ENCODE results near the gene TMEM100.
"Not testable (repeated sequence)": the region's sequence is repeated elsewhere in the genome, so short reads cannot be mapped to it uniquely, and the experiment has no call there.

The TMEM100 gene

DNA sequence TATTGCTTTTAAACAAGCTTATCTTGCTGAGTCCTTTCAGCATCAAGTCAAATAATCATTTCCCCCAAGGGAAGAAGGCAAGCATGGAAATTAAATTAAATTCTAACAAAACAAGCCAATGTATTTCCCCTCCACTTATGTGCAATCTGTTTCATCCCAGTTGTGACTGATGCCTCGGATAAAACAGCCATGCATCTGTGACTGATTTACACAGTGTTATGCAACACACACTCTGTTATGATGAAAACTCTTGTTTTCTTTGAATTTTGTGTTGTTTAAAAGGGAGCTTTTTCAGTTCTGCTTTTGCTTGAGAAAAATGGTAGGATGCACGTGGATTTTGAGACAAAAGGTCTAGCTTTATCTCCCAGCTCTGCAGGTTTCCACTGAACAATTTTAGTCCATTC is 32.6 kb downstream of the TMEM100 start:
- H3K4me3 ChIP-seq (ENCODE audit: low read depth, low read length) = no peak overlapping the region

DNA sequence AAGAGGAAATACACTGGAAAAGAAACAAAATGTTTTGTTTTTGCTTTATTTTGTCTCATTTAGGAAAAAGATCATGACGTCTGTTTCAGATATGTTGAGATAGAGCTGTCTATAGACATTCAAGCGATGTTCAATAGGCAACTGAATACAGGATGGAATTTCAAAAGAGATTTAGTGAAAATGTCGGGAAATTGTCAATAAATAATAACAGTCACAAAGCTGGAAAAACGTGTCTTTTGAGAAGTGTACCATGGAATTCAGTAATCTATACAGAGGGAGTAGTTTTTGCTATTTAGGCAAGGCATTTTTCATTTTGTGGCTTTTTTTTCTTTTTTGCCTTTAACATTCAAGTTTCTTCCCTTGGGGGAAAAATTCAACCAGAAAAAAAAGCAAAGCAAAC is 33.0 kb downstream of the TMEM100 start:
- H3K4me3 ChIP-seq (ENCODE audit: low read depth, low read length) = no peak overlapping the region

DNA sequence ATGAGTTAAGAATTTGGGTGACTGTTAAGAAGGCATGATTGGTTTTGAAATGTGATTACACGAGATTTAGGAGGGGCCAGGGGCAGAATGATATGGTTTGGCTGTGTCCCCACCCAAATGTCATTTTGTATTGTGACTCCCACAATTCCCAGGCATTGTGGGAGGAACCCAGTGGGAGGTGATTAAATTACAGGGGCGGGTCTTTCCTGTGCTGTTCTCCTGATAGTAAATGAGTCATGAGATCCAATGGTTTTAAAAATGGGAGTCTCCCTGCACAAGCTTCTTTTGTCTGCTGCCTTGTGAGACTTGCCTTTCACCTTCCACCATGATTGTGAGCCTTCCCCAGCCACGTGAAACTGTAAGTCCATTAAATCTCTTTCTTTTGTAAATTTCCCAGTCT is 34.6 kb downstream of the TMEM100 start:
- H3K4me3 ChIP-seq (ENCODE audit: low read depth, low read length) = no peak overlapping the region

DNA sequence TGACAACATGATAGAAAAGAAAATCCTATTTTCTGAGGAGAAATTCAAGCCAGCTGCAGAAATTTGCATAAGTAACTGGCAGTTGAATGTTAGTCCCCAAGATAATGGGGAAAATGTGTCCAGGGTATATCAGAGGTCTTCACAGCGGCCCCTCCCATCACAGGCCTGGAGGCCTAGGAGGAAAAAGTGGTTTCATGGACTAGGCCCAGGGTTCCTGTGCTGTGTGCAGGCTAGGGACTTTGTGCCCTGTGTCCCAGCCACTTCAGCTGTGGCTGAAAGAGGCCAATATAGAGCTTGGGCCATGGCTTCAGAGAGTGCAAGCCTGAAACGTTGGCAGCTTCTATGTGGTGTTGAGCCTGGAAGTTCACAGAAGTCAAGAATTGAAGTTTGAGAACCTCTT is 35.6 kb downstream of the TMEM100 start:
- no peak overlapping the region for H3K4me3 ChIP-seq (ENCODE audit: low read depth, low read length)

DNA sequence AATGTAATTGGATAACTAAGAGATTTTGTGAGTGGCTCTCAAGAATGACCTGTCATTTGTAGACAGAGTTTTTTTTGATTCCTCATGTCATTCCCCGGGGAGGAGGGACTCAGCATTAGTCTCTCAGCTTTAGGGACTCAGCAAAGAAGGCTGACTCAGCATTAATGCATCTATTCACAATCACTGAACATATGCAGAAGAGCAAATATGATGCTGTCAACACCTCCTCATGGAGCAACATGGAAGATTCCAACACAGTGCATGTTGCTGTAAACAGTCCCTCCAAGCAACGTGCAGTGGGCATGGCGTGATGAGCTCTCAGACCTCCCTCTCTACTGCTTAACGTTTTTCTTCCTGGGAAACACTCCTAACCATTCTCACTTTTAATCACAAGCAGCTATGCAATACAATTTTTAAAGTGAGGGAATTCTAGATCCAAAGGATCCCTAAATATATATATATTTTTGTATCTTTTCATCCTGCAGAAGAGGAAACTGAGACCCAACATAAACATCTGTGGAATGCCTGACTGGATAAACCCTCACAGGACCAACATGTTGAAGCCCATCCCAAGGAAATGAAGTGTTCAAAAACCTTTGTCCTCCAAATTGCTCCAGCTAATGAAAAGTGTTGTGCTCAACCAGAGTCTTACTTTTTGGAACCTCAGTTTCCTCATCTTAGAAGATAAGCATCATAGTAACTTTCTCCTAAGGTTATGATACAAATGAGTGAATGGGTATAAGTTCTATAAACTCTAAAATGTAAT is 38.9 kb downstream of the TMEM100 start:
- no peak overlapping the region for H3K4me3 ChIP-seq (ENCODE audit: low read depth, low read length)

DNA sequence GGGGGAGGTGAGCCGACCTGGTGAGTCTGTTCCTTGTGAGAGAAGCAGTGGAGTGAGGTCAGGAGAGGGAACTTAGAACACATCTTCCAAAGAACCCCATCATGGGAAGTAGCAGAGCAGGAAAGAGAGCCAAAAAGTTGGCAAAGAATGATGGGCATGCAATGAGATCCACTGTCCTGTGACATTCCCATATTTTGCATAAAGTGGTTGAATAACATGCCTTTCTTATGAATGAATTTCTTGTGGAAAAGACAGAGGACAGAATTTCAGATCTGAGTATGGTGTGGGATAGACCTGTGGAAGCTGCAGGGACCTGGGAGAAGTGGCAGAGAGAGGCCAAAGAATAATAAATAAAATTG is 41.3 kb downstream of the TMEM100 start:
- no peak overlapping the region for H3K4me3 ChIP-seq (ENCODE audit: low read depth, low read length)

DNA sequence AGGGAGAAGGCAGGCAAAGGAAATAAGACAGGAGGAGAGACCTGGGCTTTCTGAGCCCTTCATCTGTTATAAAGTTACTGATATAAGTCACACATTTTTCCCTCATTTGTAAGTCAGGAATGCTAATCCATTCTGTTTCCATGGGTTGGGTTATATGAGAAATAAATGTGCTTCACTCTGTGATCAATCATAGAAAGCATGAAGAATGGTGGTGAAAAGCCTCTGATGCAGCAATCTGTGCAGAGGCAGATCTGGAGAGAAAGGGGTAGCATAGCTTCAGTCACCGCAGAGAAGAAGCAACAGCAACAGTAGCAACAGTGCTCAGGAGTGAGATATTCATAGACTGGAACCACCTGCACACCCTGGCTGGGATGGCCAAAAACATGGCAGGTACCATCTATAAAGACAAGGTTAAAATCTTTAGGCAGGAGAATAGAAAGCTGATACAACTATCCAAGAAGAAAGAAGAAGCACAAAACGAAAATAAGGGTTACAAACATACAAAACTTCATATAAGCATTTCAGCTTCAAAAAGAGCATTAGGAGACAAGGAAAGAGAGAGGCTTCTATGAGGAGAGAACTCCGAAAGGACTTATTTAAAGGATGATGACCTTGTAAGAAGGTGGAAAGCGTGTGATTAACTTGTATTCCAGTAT is 41.9 kb downstream of the TMEM100 start:
- no peak overlapping the region for H3K4me3 ChIP-seq (ENCODE audit: low read depth, low read length)

DNA sequence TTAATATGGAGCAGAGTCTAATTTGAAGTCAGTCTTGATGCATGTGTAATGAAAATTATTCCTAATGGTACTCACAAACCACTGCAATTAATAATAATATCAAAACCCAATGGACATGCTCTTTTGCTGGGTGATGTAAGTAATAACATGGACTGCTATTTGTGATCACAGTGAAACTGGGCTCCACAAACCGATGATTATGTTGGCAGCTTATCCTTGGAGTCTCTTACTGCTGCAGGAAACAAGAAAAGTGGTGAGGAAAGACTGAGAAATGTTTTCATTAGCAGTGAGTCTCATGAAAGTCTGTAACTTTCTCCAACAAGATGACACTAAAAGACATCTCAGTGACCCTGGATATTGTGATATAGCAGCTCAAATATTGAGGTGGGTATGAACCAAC is 45.2 kb downstream of the TMEM100 start:
- no peak overlapping the region for H3K4me3 ChIP-seq (ENCODE audit: low read depth, low read length)

DNA sequence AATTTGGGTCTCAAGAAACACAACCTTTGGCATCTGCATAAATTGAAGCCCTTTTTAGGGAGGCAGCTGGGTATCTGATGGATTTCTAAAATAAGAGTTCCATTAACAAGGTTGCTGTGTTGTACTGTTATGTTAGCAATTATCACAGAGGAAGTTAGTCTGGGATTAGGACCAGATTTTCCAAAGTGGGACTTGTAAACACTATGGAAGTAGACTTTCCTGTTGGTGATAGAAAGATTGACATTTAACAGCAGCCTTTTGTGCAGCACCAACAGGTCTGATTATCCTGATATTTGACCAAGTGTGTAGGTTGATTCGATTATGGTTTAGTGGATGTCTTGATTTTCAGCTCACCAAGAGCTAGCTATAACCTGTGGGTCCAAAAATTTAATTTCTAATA is 46.4 kb downstream of the TMEM100 start:
- no peak overlapping the region for H3K4me3 ChIP-seq (ENCODE audit: low read depth, low read length)

DNA sequence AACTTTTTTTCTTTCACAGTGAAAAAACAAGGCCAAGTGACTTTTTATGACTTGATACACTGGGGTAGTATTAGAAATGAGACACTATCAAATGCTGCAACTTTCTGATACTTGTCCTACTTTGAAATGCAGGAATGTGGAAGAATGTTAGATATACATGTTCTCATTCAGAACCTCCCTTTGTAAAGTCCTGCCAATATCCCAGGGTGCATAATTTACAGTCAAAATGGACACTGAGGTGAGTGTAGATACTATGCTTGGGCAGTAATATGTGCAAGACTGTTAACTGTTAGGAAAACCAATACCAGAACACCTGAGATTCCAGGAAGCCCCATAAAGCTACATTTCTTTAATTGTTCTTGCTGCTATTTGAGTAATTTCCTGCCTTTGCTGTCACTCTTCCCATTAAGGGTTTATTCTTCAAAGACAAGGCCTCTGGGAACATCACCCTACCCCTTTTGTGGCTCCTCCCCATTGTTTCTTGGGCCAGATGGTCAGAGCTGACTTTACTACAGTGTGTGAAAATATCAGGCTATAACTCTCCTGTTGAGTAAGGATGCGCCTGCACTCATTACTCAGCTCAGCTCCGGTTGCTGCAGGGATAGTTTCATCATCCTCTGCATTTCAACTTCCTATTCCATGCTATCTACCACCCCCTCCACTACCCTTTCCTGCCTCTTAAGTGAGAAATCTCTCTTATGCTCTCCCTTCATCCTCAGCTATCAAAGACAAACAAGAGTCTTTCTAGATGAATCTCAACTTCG is 48.7 kb downstream of the TMEM100 start:
- no peak overlapping the region for H3K4me3 ChIP-seq (ENCODE audit: low read depth, low read length)

DNA sequence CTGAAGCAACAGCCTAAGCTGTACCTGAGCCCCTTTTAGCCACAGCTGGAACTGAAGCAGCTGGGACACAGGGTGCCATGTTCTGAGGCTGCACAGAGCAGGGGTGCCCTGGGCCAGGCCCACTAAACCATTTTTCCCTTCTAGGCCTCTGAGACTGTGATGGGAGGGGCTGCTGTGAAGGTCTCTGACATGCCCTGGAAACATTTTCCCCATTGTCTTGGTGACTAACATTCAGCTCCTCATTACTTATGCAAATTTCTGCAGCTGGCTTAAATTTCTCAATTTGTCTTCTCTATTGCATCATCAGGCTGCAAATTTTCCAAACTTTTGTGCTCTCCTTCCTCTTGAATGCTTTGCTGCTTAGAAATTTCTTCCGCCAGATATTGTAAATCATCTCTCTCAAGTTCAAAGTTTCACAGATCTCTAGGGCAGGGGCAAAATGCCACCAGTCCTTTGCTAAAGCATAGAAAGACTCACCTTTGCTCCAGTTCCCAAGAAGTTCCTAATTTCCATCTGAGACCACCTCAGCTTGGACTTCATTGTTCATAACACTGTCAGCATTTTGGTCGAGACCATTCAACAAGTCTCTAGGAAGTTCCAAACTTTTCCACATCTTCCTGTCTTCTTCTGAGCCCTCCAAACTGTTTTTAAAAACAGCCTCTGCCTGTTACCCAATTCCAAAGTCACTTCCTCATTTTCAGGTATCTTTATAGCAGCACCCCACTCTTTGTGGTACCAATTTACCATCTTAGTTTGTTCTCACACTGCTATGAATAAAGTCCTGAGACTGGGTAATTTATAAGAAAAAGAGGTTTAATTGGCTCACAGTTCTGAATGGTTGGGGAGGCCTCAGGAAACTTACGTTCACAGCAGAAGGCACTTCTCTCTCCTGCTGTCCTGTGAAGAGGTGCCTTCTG is 49.8 kb downstream of the TMEM100 start:
- no peak overlapping the region for H3K4me3 ChIP-seq (ENCODE audit: low read depth, low read length)

DNA sequence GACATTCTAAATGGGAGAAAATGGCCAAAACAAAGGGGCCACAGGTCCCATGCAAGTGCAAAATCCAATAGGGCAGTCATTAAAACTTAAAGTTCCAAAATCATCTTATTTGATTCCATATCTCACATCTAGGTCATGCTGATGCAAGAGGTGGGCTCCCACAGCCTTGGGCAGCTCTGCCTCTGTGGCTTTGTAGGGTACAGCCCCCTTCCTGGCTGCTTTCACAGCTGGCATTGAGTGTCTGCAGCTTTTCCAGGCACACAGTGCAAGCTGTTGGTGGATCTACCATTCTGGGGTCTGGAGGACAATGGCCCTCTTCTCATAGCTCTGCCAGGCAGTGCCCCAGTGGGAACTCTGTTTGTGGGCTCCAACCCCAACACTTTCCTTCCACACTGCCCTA is 50.7 kb downstream of the TMEM100 start:
- not testable (repeated sequence) for H3K4me3 ChIP-seq (ENCODE audit: low read depth, low read length)
